Common myeloid progenitor, CD34-positive (primary cell): ENCODE data around the gene CSNK1D.

Experiments
- CTCF ChIA-PET: fragments of 350-600 bp; sonication (Branson Sonifier 250); formaldehyde crosslinking; loops from one replicate; lab custom pipeline; 2021; ENCODE audit warnings: antibody characterized with exemption; lab: Charles Lee
- POLR2A ChIA-PET: fragments of 350-600 bp; sonication (Branson Sonifier 250); formaldehyde crosslinking; loops from one replicate; lab custom pipeline; 2021; ENCODE audit warnings: antibody characterized with exemption; lab: Charles Lee
- DNase-seq, 3 donors: peaks; one replicate each; pipeline versions ENCODE4 v3.0.0 to v3.0.0-alpha.2; 2013
- H3K27ac ChIP-seq, 2 experiments: 1 replicate in 1 of 2; 2 replicates in 1 of 2; pipeline ENCODE4 v1.7.0; 2013; ENCODE audit warnings: inconsistent platforms in 2 of 2, low read length in 2 of 2, mild to moderate bottlenecking in 2 of 2, low read depth in 1 of 2, moderate library complexity in 1 of 2; ENCODE audit not compliant: severe bottlenecking in 2 of 2, insufficient read depth in 1 of 2, poor library complexity in 1 of 2
- H3K27me3 ChIP-seq, 5 experiments: replicated peaks in 2 of 5; 1 replicate in 3 of 5; 2 replicates in 2 of 5; pipeline versions ENCODE4 v1.6.1 to v1.7.0; 2013; ENCODE audit warnings: low read length in 4 of 5, mild to moderate bottlenecking in 2 of 5, moderate library complexity in 2 of 5, inconsistent platforms in 1 of 5; ENCODE audit not compliant: insufficient read depth in 5 of 5, control insufficient read depth in 4 of 5
- H3K36me3 ChIP-seq, 4 experiments: 1 replicate in 2 of 4; 2 replicates in 2 of 4; pipeline versions ENCODE4 v1.6.1 to v1.7.0; 2013; ENCODE audit warnings: low read length in 3 of 4, control low read depth in 1 of 4, mild to moderate bottlenecking in 1 of 4; ENCODE audit not compliant: control insufficient read depth in 4 of 4, insufficient read depth in 4 of 4
- H3K4me1 ChIP-seq, 4 experiments: 1 replicate in 3 of 4; 2 replicates in 1 of 4; pipeline versions ENCODE4 v1.6.1 to v1.7.1; 2013; ENCODE audit warnings: low read length in 3 of 4, mild to moderate bottlenecking in 3 of 4, control low read depth in 1 of 4, inconsistent platforms in 1 of 4, moderate library complexity in 1 of 4; ENCODE audit not compliant: control insufficient read depth in 4 of 4, insufficient read depth in 4 of 4; ENCODE audit errors: control extremely low read depth in 1 of 4
- H3K4me3 ChIP-seq, 7 experiments: 1 replicate in 4 of 7; 2 replicates in 3 of 7; pipeline versions ENCODE4 v1.5.1 to v1.7.0; 2013; ENCODE audit warnings: mild to moderate bottlenecking in 7 of 7, low read length in 6 of 7, moderate library complexity in 6 of 7, inconsistent platforms in 2 of 7, low read depth in 2 of 7, control low read depth in 1 of 7; ENCODE audit not compliant: insufficient read depth in 4 of 7, control insufficient read depth in 1 of 7; ENCODE audit errors: extremely low read depth in 1 of 7
- H3K9me3 ChIP-seq, 5 experiments: 1 replicate in 4 of 5; 2 replicates in 1 of 5; pipeline versions ENCODE4 v1.6.1 to v1.7.1; 2013; ENCODE audit warnings: low read length in 4 of 5, mild to moderate bottlenecking in 2 of 5, inconsistent platforms in 1 of 5, low read depth in 1 of 5, moderate library complexity in 1 of 5; ENCODE audit not compliant: control insufficient read depth in 4 of 5, insufficient read depth in 2 of 5; ENCODE audit errors: control extremely low read depth in 1 of 5
- WGBS: methylation state at CpG from one replicate; pipeline ENCODE4 v1.1.5; 2013; ENCODE audit not compliant: insufficient coverage; 5-methylcytosine and 5-hydroxymethylcytosine counted together

The CSNK1D gene

GRCh38 chr17:82247182-82247823 lies 26.2 kb downstream of the CSNK1D start:
- Histone ChIP-seq H3K27ac (peak overlapping the region in 1 of 2 experiments; percentile 64), H3K27me3 (no peaks in the 10 kb centered on the region), H3K36me3 (peaks cover 9 to 97% (median 72%) of the 10 kb centered on the region in 4 experiments), H3K9me3 (no peaks in the 10 kb centered on the region), H3K4me1 (peaks cover 0 to 26% (median 24%) of the 10 kb centered on the region in 4 experiments), H3K4me3 (no peak overlapping the region)
- WGBS: 56% methylated on average over 14 of the region's 22 CpGs
- ChIA-PET CTCF (interaction anchor here (1.6 to 2.7 kb wide), 2 partner anchors 11 to 51 kb away, joined by 6 to 9 read pairs; no protein-coding TSS in a partner anchor), POLR2A (interaction anchor here (0.5 kb wide), 1 partner anchor 35 kb away, joined by 5 read pairs; no protein-coding TSS in a partner anchor)
- DNase-seq: no peak

DNA sequence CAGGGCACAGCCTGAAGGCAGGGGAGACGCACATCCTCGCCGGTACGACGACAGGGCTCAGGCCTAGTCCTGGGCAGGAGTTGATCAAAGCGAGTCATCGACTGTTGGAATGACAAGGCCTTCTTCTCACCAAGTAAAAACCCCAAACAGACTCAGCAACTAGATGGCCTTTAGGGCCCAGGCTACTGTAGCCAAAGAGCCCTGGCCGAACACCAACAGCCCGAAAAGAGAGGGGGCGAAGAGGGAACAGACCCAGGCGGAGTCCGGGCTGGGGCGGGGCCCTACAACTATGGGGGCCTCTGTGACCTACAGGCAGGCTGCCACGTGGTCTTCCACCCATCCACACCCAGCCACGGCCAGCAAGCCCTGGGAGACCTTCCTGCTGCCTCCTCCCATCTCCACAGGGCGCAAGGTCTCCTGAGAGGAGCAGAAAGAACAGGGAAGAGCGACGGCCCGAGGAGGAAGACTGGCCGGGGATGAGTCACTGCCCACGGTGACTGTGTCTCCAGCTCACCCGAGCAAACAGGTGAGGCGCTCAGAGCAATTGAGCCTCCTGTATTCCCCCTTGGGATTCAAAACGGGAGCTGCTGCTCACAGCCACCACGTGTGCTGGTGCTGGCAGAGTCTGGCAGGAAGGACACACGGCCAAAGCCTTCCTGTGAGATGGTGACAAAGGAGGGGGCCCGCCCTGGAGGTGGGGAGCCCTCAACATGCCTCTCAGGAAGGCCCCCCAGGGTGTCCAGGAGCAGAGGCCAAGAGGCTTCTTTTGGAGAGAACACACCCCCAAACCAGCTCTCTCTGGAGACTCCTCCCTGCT lies 26.9 kb downstream of the CSNK1D start:
- H3K4me3 ChIP-seq: no peak overlapping the region
- CTCF ChIA-PET: interaction anchor here (1.6 to 2.7 kb wide), 2 partner anchors 11 to 51 kb away, joined by 6 to 9 read pairs; no protein-coding TSS in a partner anchor
- 67% methylated on average over 22 of the region's 27 CpGs for WGBS

DNA sequence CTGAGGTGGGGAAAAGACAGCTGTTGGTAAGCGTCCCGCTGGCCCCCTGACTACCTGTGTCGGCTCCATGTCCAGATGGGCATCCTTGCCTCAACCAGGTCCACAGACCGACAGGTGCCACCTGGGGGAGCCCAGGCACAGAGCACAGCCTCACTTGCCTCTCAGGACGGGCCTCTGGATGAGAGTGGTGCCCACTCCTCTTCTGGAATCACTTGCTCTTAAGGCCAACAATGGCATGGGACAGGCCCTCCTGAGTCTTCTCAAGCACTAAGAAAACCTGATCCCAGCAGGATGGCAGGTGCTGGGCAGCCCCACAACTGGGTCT lies 27.5 kb downstream of the CSNK1D start:
- Histone ChIP-seq H3K4me3 (no peak overlapping the region), H3K9me3 (no peaks in the 10 kb centered on the region), H3K27me3 (no peaks in the 10 kb centered on the region), H3K27ac (no peak overlapping the region), H3K36me3 (peaks cover 7 to 90% (median 63%) of the 10 kb centered on the region in 4 experiments), H3K4me1 (peaks cover 0 to 38% (median 37%) of the 10 kb centered on the region in 4 experiments)
- POLR2A ChIA-PET: no interaction called here
- no peak for DNase-seq
- 100% methylated on average over 5 of the region's 5 CpGs for WGBS
- CTCF ChIA-PET: interaction anchor here (1.2 to 2.7 kb wide), 2 partner anchors 52 to 104 kb away, joined by 3 to 9 read pairs; no protein-coding TSS in a partner anchor

More for the DNA sequence above, 26.9 kb downstream of the CSNK1D start:
- POLR2A ChIA-PET: interaction anchor here (0.5 kb wide), 1 partner anchor 35 kb away, joined by 5 read pairs; no protein-coding TSS in a partner anchor
- Histone ChIP-seq H3K36me3 (peaks cover 9 to 95% (median 66%) of the 10 kb centered on the region in 4 experiments), H3K27me3 (no peaks in the 10 kb centered on the region), H3K27ac (peak overlapping the region in 1 of 2 experiments; percentile 64), H3K9me3 (no peaks in the 10 kb centered on the region), H3K4me1 (peaks cover 0 to 33% (median 31%) of the 10 kb centered on the region in 4 experiments)
- DNase-seq: no peak

DNA sequence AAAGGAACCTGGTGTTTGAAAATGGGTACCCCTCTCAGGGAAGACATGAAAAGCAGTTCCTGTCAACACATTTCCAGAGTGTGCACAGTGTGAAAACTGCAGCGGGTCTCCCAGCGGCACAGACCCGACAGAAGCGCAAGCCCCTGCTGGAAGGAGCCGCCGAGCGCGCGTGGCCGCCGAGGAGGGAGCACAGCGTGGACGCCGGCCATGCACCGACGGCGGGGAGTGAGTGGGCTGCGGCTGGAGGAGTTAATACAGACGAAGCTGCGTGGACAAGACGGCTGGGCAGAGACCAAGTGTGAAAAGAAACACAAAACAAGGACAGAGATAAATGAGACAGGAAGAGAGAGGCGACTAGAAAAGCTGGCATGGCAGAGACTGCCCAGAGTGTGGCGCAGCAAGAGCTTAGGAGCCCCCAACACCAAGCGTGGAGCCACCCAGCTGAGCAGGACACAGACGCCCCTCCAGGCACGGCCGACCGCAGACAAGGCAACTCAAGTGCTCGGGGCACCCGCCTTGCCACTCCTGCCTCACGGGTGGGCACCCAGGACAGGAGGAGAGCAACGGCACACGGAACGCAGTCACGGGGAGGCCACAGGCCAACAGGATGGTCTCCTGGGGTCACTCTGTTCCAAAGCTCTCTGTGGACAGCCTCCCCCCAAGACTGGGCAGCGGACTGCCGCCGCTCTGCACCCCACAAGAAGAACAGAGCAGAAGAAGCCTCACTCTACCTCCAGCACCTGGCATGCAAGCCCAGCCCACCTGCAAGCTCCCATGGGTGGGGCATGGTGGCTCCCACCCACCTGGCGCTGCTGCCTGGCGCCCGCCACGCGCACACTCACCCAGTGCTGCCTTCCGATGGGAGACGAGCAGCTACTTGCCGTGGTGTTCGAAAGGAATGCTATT lies 28.1 kb downstream of the CSNK1D start:
- H3K9me3 ChIP-seq: no peaks in the 10 kb centered on the region
- DNase-seq: no peak
- H3K4me1 ChIP-seq: peaks cover 0 to 44% (median 43%) of the 10 kb centered on the region in 4 experiments
- CTCF ChIA-PET: interaction anchor here (1.2 to 2.7 kb wide), 2 partner anchors 52 to 105 kb away, joined by 3 to 9 read pairs; no protein-coding TSS in a partner anchor
- POLR2A ChIA-PET: no interaction called here
- WGBS: 97% methylated on average over 45 of the region's 47 CpGs
- no peak overlapping the region for H3K27ac ChIP-seq
- peaks cover 5 to 84% (median 62%) of the 10 kb centered on the region in 4 experiments for H3K36me3 ChIP-seq
- H3K27me3 ChIP-seq: no peaks in the 10 kb centered on the region
- H3K4me3 ChIP-seq: no peak overlapping the region

DNA sequence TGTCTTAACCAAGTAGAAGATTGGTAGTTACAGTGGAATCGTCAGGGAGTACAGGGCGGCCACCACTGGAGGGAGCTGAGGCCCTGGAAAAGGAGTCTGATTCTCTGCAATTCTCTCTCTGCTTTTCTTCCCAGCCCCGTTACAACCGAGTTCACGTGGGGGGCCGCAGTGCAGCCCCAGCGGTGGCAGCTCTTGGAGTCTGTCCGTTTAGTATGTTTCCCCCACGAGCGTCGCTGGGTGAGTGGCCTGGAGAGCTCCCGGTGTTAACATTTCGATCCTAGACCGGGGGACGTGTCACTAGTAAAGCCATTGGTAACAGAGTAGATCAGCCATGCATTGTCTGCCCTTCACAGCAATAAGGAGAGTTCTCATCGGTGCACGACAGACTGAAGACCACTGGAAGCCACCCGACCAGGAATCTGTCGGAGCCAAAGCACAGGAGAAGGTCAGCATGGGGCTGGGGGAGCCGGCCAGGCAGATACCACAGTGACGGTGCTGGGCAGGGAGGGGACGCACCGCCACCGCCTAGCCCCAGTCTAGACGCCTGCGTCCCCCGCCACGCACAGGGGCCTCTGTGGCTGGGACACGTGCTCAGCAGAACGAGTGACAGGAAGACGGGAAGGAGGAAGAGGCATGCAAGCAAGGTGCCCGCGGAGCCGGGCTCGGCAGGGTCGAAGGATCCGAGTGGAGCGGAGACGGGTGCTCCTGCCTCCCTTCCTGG lies 28.9 kb downstream of the CSNK1D start:
- 89% methylated on average over 38 of the region's 39 CpGs for WGBS

More for the DNA sequence above, 28.9 kb downstream of the CSNK1D start:
- Histone ChIP-seq H3K4me1 (peaks cover 0 to 53% (median 51%) of the 10 kb centered on the region in 4 experiments), H3K4me3 (no peak overlapping the region), H3K27me3 (no peaks in the 10 kb centered on the region), H3K9me3 (no peaks in the 10 kb centered on the region), H3K36me3 (peaks cover 5 to 83% (median 57%) of the 10 kb centered on the region in 4 experiments), H3K27ac (no peak overlapping the region)
- DNase-seq: peak in 2 of 3 donors; percentile 58 to 61
- CTCF ChIA-PET: interaction anchor here (0.7 to 2.7 kb wide), 5 partner anchors 32 to 106 kb away, joined by 3 to 9 read pairs (median 3); no protein-coding TSS in a partner anchor
- POLR2A ChIA-PET: interaction anchor here (0.7 kb wide), 2 partner anchors 10 to 53 kb away, joined by 4 read pairs; no protein-coding TSS in a partner anchor
